HG02588 (cell line): ENCODE measurements around the gene VEPH1.
"Not testable (repeated sequence)": the region's sequence is repeated elsewhere in the genome, so short reads cannot be mapped to it uniquely, and the experiment has no call there.

ENCODE experiments used
- ATAC-seq: cut with Tn5 transposase; IDR thresholded peaks from one replicate; pipeline ENCODE4 v1.9.1; 2021; ENCODE audit warnings: mild to moderate bottlenecking, moderate library complexity; ENCODE audit not compliant: unreplicated experiment

The VEPH1 gene

GRCh38 chr3:157355276-157355675 is 147.9 kb downstream of the VEPH1 start:
- ATAC-seq = no peak

- no peak for ATAC-seq
Observed at GRCh38 chr3:157354722-157355121, 148.5 kb downstream of the VEPH1 start.

GRCh38 chr3:157354254-157354653 is 149.0 kb downstream of the VEPH1 start:
- no peak for ATAC-seq

- no peak for ATAC-seq
Observed at GRCh38 chr3:157353652-157354051, 149.6 kb downstream of the VEPH1 start.

GRCh38 chr3:157351981-157352380 is 151.2 kb downstream of the VEPH1 start:
- no peak for ATAC-seq

- not testable (repeated sequence) for ATAC-seq
Observed at GRCh38 chr3:157350651-157351050, 152.6 kb downstream of the VEPH1 start.

GRCh38 chr3:157348304-157349075 is 154.7 kb downstream of the VEPH1 start:
- ATAC-seq = not testable (repeated sequence)

- no peak for ATAC-seq
Observed at GRCh38 chr3:157347577-157348303, 155.5 kb downstream of the VEPH1 start.

- ATAC-seq = no peak
Observed at GRCh38 chr3:157336252-157337009, 166.8 kb downstream of the VEPH1 start.

- no peak for ATAC-seq
Observed at GRCh38 chr3:157335233-157336076, 167.8 kb downstream of the VEPH1 start.

- ATAC-seq = no peak
Observed at GRCh38 chr3:157333551-157333991, 169.6 kb downstream of the VEPH1 start.

GRCh38 chr3:157330206-157330605 is 173.0 kb downstream of the VEPH1 start:
- ATAC-seq = no peak

- ATAC-seq = no peak
Observed at GRCh38 chr3:157329551-157329950, 173.7 kb downstream of the VEPH1 start.

GRCh38 chr3:157327837-157328236 is 175.4 kb downstream of the VEPH1 start:
- no peak for ATAC-seq

- ATAC-seq = no peak
Observed at GRCh38 chr3:157327018-157327417, 176.2 kb downstream of the VEPH1 start.

- not testable (repeated sequence) for ATAC-seq
Observed at GRCh38 chr3:157324869-157325268, 178.3 kb downstream of the VEPH1 start.

GRCh38 chr3:157323360-157323759 is 179.9 kb downstream of the VEPH1 start:
- no peak for ATAC-seq

GRCh38 chr3:157319672-157320071 is 183.5 kb downstream of the VEPH1 start:
- ATAC-seq = no peak

- ATAC-seq = no peak
Observed at GRCh38 chr3:157318639-157319288, 184.5 kb downstream of the VEPH1 start.

- ATAC-seq = no peak
Observed at GRCh38 chr3:157317895-157318294, 185.3 kb downstream of the VEPH1 start.
